NCI-H82 (cell line): ENCODE measurements around the gene NUFIP2.
"Not testable (repeated sequence)": the region's sequence is repeated elsewhere in the genome, so short reads cannot be mapped to it uniquely, and the experiment has no call there.

Source experiments
- DNase-seq: peaks from one replicate; lab custom pipeline; 2025; lab: John Stamatoyannopoulos, UW

NUFIP2 gene

DNA sequence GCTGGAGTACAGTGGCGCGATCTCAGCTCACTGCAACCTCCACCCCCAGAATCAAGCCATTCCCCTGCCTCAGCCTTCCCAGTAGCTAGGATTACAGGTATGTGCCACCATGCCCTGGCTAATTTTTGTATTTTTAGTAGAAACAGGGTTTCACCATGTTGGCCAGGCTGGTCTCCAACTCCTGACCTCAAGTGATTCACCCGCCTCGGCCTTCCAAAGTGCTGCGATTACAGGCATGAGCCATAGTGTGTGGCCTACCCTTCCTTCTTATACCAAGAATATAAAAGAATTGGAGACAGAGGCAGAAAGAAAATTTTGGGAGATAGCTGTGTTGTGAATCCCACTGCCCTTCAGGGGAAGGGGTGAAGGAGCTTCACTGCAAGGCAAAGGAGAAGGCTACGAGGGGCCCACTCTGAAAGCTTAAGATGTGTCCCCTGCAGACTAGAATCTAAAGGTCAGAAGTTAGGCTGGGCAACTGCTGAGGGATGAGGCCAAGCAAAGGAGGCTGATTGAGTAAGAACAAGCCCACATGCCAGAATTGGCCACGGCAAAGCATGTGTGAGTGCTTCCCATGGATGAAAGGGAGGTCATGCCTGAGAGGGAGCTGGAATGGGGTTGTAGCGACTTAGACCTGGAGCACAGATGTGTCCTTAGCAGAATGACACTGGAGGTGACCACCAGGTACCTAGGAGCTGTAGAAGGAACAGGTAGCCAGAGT, 55.7 kb downstream of the NUFIP2 start:
- no peak for DNase-seq

- no peak for DNase-seq
Observed at GRCh38 chr17:29237476-29238132, 56.3 kb downstream of the NUFIP2 start.

- DNase-seq, result no peak
Observed at GRCh38 chr17:29235904-29236303, 58.0 kb downstream of the NUFIP2 start.

DNA sequence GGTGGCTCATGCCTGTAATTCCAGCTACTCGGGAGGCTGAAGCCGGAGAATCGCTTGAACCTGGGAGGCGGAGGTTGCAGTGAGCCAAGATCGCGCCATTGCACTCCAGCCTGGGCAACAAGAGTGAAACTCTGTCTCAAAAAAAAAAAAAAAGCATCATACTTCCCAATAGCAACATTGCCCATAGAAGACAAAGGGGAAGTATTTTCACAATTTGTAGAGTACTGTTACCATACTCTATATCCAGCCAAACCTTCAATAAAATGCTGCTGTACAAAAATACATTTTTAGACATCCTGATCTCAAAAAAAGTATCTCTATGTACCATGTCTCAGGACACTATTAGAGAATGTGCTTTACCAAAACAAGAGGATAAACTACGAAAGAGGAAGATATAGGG, 59.0 kb downstream of the NUFIP2 start:
- not testable (repeated sequence) for DNase-seq

- no peak for DNase-seq
Observed at GRCh38 chr17:29233301-29233700, 60.6 kb downstream of the NUFIP2 start.

- no peak for DNase-seq
Observed at GRCh38 chr17:29225396-29225795, 68.6 kb downstream of the NUFIP2 start.

GRCh38 chr17:29221338-29221737, 72.6 kb downstream of the NUFIP2 start:
- not testable (repeated sequence) for DNase-seq

GRCh38 chr17:29219378-29220047, 74.4 kb downstream of the NUFIP2 start:
- peak; percentile 92 for DNase-seq

DNA sequence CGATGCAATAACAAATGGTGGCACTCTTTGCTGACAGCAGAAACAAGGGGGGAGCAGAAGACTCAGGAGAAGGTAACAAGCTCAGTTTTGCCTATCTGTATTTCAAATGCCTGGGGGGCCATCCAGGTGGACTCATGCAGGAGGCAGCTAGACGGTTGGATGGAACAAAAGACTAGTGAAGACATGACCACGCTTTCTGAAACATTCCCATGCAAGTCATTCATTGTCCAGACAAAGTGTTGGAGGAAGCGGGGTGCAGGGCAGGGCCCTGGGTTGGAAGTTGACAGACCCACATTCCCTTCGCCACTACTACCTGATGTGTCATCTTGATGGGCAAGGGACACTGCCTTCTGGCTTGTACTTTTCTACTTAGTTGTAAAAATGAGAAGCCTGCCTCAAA, 77.1 kb downstream of the NUFIP2 start:
- no peak for DNase-seq

- DNase-seq, result no peak
Observed at GRCh38 chr17:29216181-29216580, 77.8 kb downstream of the NUFIP2 start.

GRCh38 chr17:29215717-29216116, 78.2 kb downstream of the NUFIP2 start:
- no peak for DNase-seq

GRCh38 chr17:29215174-29215573, 78.8 kb downstream of the NUFIP2 start:
- no peak for DNase-seq

GRCh38 chr17:29214215-29215146, 79.5 kb downstream of the NUFIP2 start:
- DNase-seq, result no peak

GRCh38 chr17:29212681-29213121, 81.2 kb downstream of the NUFIP2 start:
- no peak for DNase-seq

DNA sequence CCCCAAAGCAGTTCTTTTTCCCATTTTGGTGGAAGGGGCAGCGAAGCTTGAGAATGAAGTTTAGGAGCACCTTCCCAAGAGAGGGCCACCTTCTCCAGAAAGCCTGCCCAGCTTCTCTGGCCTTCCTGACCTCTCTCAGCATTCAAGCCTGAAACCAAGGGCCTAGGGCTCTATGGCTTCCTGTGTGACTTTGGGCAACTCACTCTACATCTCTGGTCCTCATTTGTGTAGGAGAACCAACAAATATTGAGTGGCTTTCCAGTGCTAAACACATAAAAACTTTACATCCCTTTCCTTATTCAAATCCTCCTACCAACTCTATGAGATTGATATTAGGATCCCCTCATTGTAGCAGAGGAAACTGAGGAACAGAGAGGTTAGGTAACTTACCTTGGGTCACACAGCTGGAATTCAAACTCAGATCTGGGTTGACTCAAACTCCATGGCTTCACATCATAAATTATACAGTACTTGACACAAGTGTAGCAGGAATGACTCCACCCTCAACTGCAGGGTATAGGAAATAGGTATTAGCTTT, 81.8 kb downstream of the NUFIP2 start:
- DNase-seq, result no peak

DNA sequence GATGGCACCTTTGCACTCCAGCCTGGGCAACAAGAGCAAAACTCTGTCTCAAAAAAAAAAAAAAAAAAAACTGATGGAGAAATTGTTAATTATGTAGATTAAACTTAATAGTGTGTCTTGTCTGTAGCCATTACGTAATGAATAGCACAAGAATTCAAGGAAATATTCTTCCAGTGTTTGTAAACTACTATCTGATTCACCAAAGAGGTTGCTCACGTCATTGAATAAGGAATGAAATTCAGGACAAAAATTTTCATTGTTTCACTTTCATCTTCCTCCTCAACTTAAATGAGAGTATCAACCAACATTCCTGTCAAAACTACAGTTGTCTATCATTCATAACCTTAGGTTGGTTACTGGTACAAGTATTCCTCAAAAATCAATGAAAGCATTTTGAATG, 83.1 kb downstream of the NUFIP2 start:
- no peak for DNase-seq

DNA sequence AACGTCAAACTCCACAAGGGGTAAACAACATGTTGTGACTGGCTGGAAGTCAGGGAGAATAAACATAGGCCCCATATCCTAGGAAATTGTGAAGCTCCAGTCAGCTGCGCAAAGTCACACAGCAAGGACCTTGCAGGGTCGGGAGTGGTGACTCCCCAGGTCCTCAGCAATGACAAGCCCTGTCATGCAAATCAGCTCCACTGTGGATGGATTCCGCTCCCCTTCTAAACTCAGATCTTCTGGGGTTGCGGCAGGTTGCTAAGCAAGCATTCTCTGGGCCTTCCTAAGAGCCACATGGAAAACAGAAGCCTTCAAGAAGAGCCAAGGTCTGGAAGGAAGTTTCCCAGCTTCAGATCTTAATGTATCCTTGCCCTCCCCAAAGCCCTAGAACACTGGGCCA, 84.9 kb downstream of the NUFIP2 start:
- no peak for DNase-seq

GRCh38 chr17:29207975-29208374, 86.0 kb downstream of the NUFIP2 start:
- DNase-seq, result no peak
